GM12874 (cell line): ENCODE results near the gene MMP24.

Source experiments
- CTCF ChIP-seq: IDR thresholded peaks from 2 replicates; pipeline ENCODE4 v1.5.1; 2011; ENCODE audit warnings: low read depth, mild to moderate bottlenecking, control low read depth, low read length, moderate library complexity; ENCODE audit not compliant: insufficient read depth

Gene MMP24

GRCh38 chr20:35293303-35294292 lies 67.1 kb downstream of the MMP24 start:
- no peak for TF ChIP-seq CTCF

- no peak for TF ChIP-seq CTCF
Measured at GRCh38 chr20:35294293-35294685, 67.8 kb downstream of the MMP24 start.

- no peak for TF ChIP-seq CTCF
Measured at GRCh38 chr20:35295058-35295457, 68.6 kb downstream of the MMP24 start.

GRCh38 chr20:35295674-35296073 lies 69.2 kb downstream of the MMP24 start:
- no peak for TF ChIP-seq CTCF

GRCh38 chr20:35296101-35296554 lies 69.6 kb downstream of the MMP24 start:
- TF ChIP-seq CTCF, result no peak

- TF ChIP-seq CTCF, result no peak
Measured at GRCh38 chr20:35297155-35297554, 70.7 kb downstream of the MMP24 start.

GRCh38 chr20:35297740-35298139 lies 71.2 kb downstream of the MMP24 start:
- no peak for TF ChIP-seq CTCF
